ENCODE results near the gene HSPBP1. TPM values are rescaled to one million over a fixed set of nuclear protein-coding genes. Genes with fewer than 3 reads are reported as not detected.

Gene HSPBP1
- total and polyA plus RNA-seq, 9 of the 15 experiments (the other 6 are each of a cell fraction or from before 2014, with no cell fraction given) = 0.83 to 81.3 (median 21.8) TPM

GRCh38 chr19:55279770-55280643 is at the start of gene HSPBP1 (continued):
- TF ChIP-seq GTF3C2 (IDR thresholded peaks at IDR 0.05; ENCODE audit: borderline replicate concordance, extremely low read depth, insufficient read length) (no peak), BCLAF1 (IDR thresholded peaks at IDR 0.05; ENCODE audit: borderline replicate concordance in 1 of 2, control insufficient read depth in 1 of 2, low read depth in 2 of 2, low read length in 1 of 2) (0 out of 4 replicates have a peak, but pooled peaks of 1 of the 2 experiments have one; percentile 47), CLOCK (CRISPR knock-in tag; IDR thresholded peaks at IDR 0.05; ENCODE audit: borderline replicate concordance) (no peak), PHF20 (IDR thresholded peaks at IDR 0.05; ENCODE audit: partially characterized antibody) (peak; percentile 98), POLR3G (IDR thresholded peaks at IDR 0.05; ENCODE audit: extremely low read depth, insufficient read length, insufficient replicate concordance) (no peak), ZNF263 (CRISPR knock-in tag; IDR thresholded peaks at IDR 0.05; ENCODE audit: borderline replicate concordance) (no peak; the same call in 1 of the 2 replicates), POLR2B (IDR thresholded peaks at IDR 0.05; ENCODE audit: low read depth, partially characterized antibody) (peak; percentile 36), ZBTB2 (IDR thresholded peaks at IDR 0.05) (peak; percentile 32; the same call in 1 of the 2 replicates), MCM3 (IDR thresholded peaks at IDR 0.05) (no peak), PHB2 (IDR thresholded peaks at IDR 0.05; ENCODE audit: low read depth) (peak; percentile 36; the same call in 1 of the 2 replicates), POU5F1 (IDR thresholded peaks at IDR 0.05; ENCODE audit: borderline replicate concordance, low read depth, low read length, partially characterized antibody) (peak; percentile 61), ZNF395 (CRISPR knock-in tag; IDR thresholded peaks at IDR 0.05) (peak; percentile 63; the same call in 1 of the 2 replicates)
